G401.6 (cell line): Measurements from ENCODE around the gene SH2D7.

Experiments used
- FAIRE-seq: peaks from 2 replicates; lab custom pipeline; 2012; peaks lifted over from hg19 to GRCh38; lab: Jason Lieb, UNC

SH2D7 gene

GRCh38 chr15:78061963-78062427 is 30.4 kb upstream of the SH2D7 start:
- no peak for FAIRE-seq

- FAIRE-seq: no peak
These were observed 29.1 kb upstream of the SH2D7 start for GRCh38 chr15:78063217-78063616.

- FAIRE-seq: no peak
These were observed 28.4 kb upstream of the SH2D7 start for GRCh38 chr15:78063970-78064385.

- FAIRE-seq: no peak
These were observed 27.8 kb upstream of the SH2D7 start for GRCh38 chr15:78064544-78064943.

GRCh38 chr15:78065284-78065872 is 27.0 kb upstream of the SH2D7 start:
- FAIRE-seq: no peak

- no peak for FAIRE-seq
These were observed 26.1 kb upstream of the SH2D7 start for GRCh38 chr15:78065973-78066946.

- no peak for FAIRE-seq
These were observed 24.8 kb upstream of the SH2D7 start for GRCh38 chr15:78067328-78068228.

- no peak for FAIRE-seq
These were observed 23.3 kb upstream of the SH2D7 start for GRCh38 chr15:78069052-78069414.

- FAIRE-seq: no peak
These were observed 22.8 kb upstream of the SH2D7 start for GRCh38 chr15:78069462-78070029.

- FAIRE-seq: no peak
These were observed 22.2 kb upstream of the SH2D7 start for GRCh38 chr15:78070049-78070700.

- no peak for FAIRE-seq
These were observed 21.0 kb upstream of the SH2D7 start for GRCh38 chr15:78071383-78071782.

- no peak for FAIRE-seq
These were observed 20.1 kb upstream of the SH2D7 start for GRCh38 chr15:78072080-78072892.

- no peak for FAIRE-seq
These were observed 19.1 kb upstream of the SH2D7 start for GRCh38 chr15:78073046-78073787.

GRCh38 chr15:78075490-78076230 is 16.7 kb upstream of the SH2D7 start:
- peak; percentile 11 for FAIRE-seq

- no peak for FAIRE-seq
These were observed 15.9 kb upstream of the SH2D7 start for GRCh38 chr15:78076231-78077052.

- no peak for FAIRE-seq
These were observed 15.1 kb upstream of the SH2D7 start, which contains the start of gene TBC1D2B for GRCh38 chr15:78077053-78077870. TBC1D2B (minus strand) TSS chr15:78077711; CDS start chr15:78077652, 59 bp downstream.

- FAIRE-seq: no peak
These were observed 14.5 kb upstream of the SH2D7 start for GRCh38 chr15:78077871-78078210.
